ENCODE measurements around the gene CIITA. TPM values are rescaled to one million over a fixed set of nuclear protein-coding genes. Genes with fewer than 3 reads are reported as not detected.

Gene CIITA
- total RNA-seq, 1 experiment from 2014 or later: not detected

- Histone ChIP-seq H2BK15ac (ENCODE audit: low read depth, low read length) (no peak overlapping the region), H2AK5ac (ENCODE audit: insufficient read length, low read length) (no peak overlapping the region), H4K91ac (ENCODE audit: insufficient read length, low read depth, low read length) (no peak overlapping the region), H3K23ac (ENCODE audit: insufficient read length, low read depth, low read length) (no peak overlapping the region), H3T11ph (ENCODE audit: low read length) (no peak overlapping the region), H2AFZ (ENCODE audit: low read length) (no peak overlapping the region), H4K20me1 (ENCODE audit: control insufficient read depth, insufficient read depth, insufficient read length) (no peaks in the 10 kb centered on the region), H3K27ac (ENCODE audit: insufficient read length, low read depth, low read length) (no peak overlapping the region), H2BK5ac (ENCODE audit: insufficient read length, low read length) (no peak overlapping the region), H3K79me1 (ENCODE audit: insufficient read depth, low read depth, low read length, poor library complexity, severe bottlenecking) (peaks cover 2% of the 10 kb centered on the region), H3K4me2 (ENCODE audit: insufficient read depth, insufficient read length, low read length) (peak overlapping the region; percentile 16), H4K5ac (ENCODE audit: insufficient read length, low read depth, low read length) (no peak overlapping the region), H3K4me1 (ENCODE audit: insufficient read depth, low read length) (peaks cover 19% of the 10 kb centered on the region; the same call in 1 of the 2 replicates), H3K4ac (ENCODE audit: low read depth, low read length) (no peak overlapping the region), H3K14ac (ENCODE audit: insufficient read depth, low read length) (no peak overlapping the region), H3K23me2 (ENCODE audit: insufficient read length, low read depth, low read length, poor library complexity, severe bottlenecking) (peaks cover 8% of the 10 kb centered on the region), H3K27me3 (ENCODE audit: insufficient read depth, low read length) (no peaks in the 10 kb centered on the region), H3K9ac (ENCODE audit: extremely low read depth, insufficient read length, low read length) (no peak overlapping the region), H2BK120ac (ENCODE audit: low read depth, low read length, poor library complexity, severe bottlenecking) (no peak overlapping the region), H3K79me2 (ENCODE audit: insufficient read depth, low read length) (no peaks in the 10 kb centered on the region), H4K8ac (replicated peaks; ENCODE audit: insufficient read length, low read depth, low read length) (no peak overlapping the region), H2BK12ac (ENCODE audit: insufficient read length, low read depth, low read length) (no peak overlapping the region), H3K56ac (ENCODE audit: insufficient read length, low read depth, low read length) (no peak overlapping the region), H2BK20ac (ENCODE audit: low read depth, low read length, poor library complexity, severe bottlenecking) (no peak overlapping the region), H3K9me3 (ENCODE audit: control insufficient read depth, low read depth, low read length) (no peaks in the 10 kb centered on the region), H3K18ac (ENCODE audit: insufficient read length, low read depth, low read length) (no peak overlapping the region)
- no peaks in the 10 kb centered on the region; the same call in 1 of the 2 replicates for H3K27me3 Mint-ChIP-seq (ENCODE audit: low read depth)
- DNase-seq: peak; percentile 71
- no CpG with 5 or more reads among the region's 5 CpGs for WGBS (ENCODE audit: extremely low coverage, insufficient read length, low lambda C conversion rate)
- H3K27ac Mint-ChIP-seq: peak overlapping the region; percentile 78 to 93 (median 91); a peak in 6 of 7 replicates
- H3K9me3 Mint-ChIP-seq: no peaks in the 10 kb centered on the region
- peak overlapping the region; percentile 83 to 95 for H3K4me3 Mint-ChIP-seq
- no peaks in the 10 kb centered on the region for H3K36me3 Mint-ChIP-seq (ENCODE audit: insufficient read depth in 1 of 3, low read depth in 3 of 3)
- TF ChIP-seq CTCF (conservative IDR thresholded peaks at IDR 0.05): no peak
- H3K4me1 Mint-ChIP-seq: peaks cover 63 to 75% of the 10 kb centered on the region in 2 experiments
These were observed 69.3 kb downstream of the CIITA start for GRCh38 chr16:10946308-10946707.
